GM12878 (cell line): ENCODE measurements around the gene PPP6R2. TPM values are rescaled to one million over a fixed set of nuclear protein-coding genes. Genes with fewer than 3 reads are reported as not detected.

Experiments
- ATAC-seq: fragments of 200-7000 bp; cut with Tn5 transposase; 3 replicates; pipeline ENCODE4 v1.9.1; 2020; ENCODE audit warnings: mild to moderate bottlenecking, moderate library complexity
- BruUV-seq: library from RNA; stranded (reverse); fragments of 400-500 nt; replicated peaks from 2 replicates; lab custom pipeline; 2021; lab: Mats Ljungman, UMichigan
- CTCF ChIA-PET: fragments of 300-600 bp; sonication (Branson Sonifier 250); formaldehyde crosslinking; extraction: SDS; loops from one replicate; lab custom pipeline; 2021; ENCODE audit warnings: inconsistent platforms; lab: Yijun Ruan, JAX
- POLR2A ChIA-PET: fragments of 350-600 bp; formaldehyde crosslinking; extraction: SDS; loops from one replicate; lab custom pipeline; 2021; ENCODE audit warnings: inconsistent platforms; lab: Charles Lee
- RAD21 ChIA-PET: fragments of 300-600 bp; sonication (Branson Sonifier 250); formaldehyde crosslinking; loops from one replicate; lab custom pipeline; 2023; ENCODE audit warnings: antibody characterized with exemption; ENCODE audit not compliant: unreplicated experiment; lab: Charles Lee
- SMC1A ChIA-PET: fragments of 300-600 bp; sonication (Branson Sonifier 250); formaldehyde crosslinking; loops from one replicate; lab custom pipeline; 2023; ENCODE audit not compliant: unreplicated experiment, uncharacterized antibody; lab: Charles Lee
- DNase-seq: peaks from one replicate; pipeline ENCODE4 v3.0.0-alpha.2; 2011; ENCODE audit warnings: low read depth, low spot score
- FAIRE-seq: peaks from 3 replicates; lab custom pipeline; 2011; peaks lifted over from hg19 to GRCh38; lab: Jason Lieb, UNC
- H2AFZ ChIP-seq: 2 replicates; pipeline ENCODE4 v1.6.0; 2011; ENCODE audit warnings: low read depth, low read length, control low read depth; ENCODE audit not compliant: control insufficient read depth
- H3K27ac ChIP-seq: 2 replicates; pipeline ENCODE4 v1.5.1; 2011; ENCODE audit warnings: control low read depth; ENCODE audit not compliant: control insufficient read depth, insufficient read depth
- H3K27me3 ChIP-seq, 2 experiments: replicated peaks in 1 of 2; 2 replicates each; pipeline versions ENCODE4 v1.6.0 to v1.6.1; 2011; ENCODE audit warnings: low read length in 1 of 2; ENCODE audit not compliant: control insufficient read depth in 2 of 2, insufficient read depth in 2 of 2
- H3K36me3 ChIP-seq, 2 experiments: 2 replicates each; pipeline ENCODE4 v1.5.1; 2011; ENCODE audit warnings: low read length in 1 of 2; ENCODE audit not compliant: control insufficient read depth in 2 of 2, insufficient read depth in 2 of 2
- H3K4me1 ChIP-seq: 2 replicates; pipeline ENCODE4 v1.6.1; 2011; ENCODE audit warnings: mild to moderate bottlenecking, low read length, moderate library complexity, mixed read lengths; ENCODE audit not compliant: control insufficient read depth, insufficient read depth
- H3K4me2 ChIP-seq: 2 replicates; pipeline ENCODE4 v1.6.0; 2011; ENCODE audit warnings: control low read depth; ENCODE audit not compliant: control insufficient read depth, insufficient read depth
- H3K4me3 ChIP-seq: fragments of 200-600 bp; sonication (generic); 2 replicates; pipeline ENCODE4 v1.5.1; 2016
- H3K79me2 ChIP-seq: 2 replicates; pipeline ENCODE4 v1.6.0; 2011; ENCODE audit warnings: low read length; ENCODE audit not compliant: control insufficient read depth, insufficient read depth
- H3K9ac ChIP-seq: 2 replicates; pipeline ENCODE4 v1.8.0; 2011; ENCODE audit warnings: low read length, control low read depth, mixed read lengths; ENCODE audit not compliant: control insufficient read depth, insufficient read depth
- H3K9me3 ChIP-seq: replicated peaks from 3 replicates; pipeline ENCODE4 v1.5.1; 2011; ENCODE audit warnings: mild to moderate bottlenecking, low read length; ENCODE audit not compliant: control insufficient read depth, insufficient read depth
- H4K20me1 ChIP-seq: 2 replicates; pipeline ENCODE4 v1.6.0; 2011; ENCODE audit not compliant: control insufficient read depth, insufficient read depth
- EED ChIP-seq: sonication (generic); IDR thresholded peaks from 2 replicates; pipeline ENCODE4 v1.6.1; 2016; ENCODE audit warnings: antibody characterized with exemption, low read depth
- JUND ChIP-seq: IDR thresholded peaks from 2 replicates; pipeline ENCODE4 v1.6.1; 2012; ENCODE audit warnings: low read depth, mild to moderate bottlenecking, low read length, improper control_type of control experiment, moderate library complexity
- POLR2A ChIP-seq: IDR thresholded peaks from 2 replicates; pipeline ENCODE4 v1.6.1; 2011; ENCODE audit warnings: low read depth, mild to moderate bottlenecking, low read length
- POU2F2 ChIP-seq: IDR thresholded peaks from 3 replicates; pipeline ENCODE4 v1.6.1; 2011; ENCODE audit warnings: low read depth, mild to moderate bottlenecking, low read length, borderline replicate concordance
- SPI1 ChIP-seq: IDR thresholded peaks from 2 replicates; pipeline ENCODE4 v1.6.1; 2011; ENCODE audit warnings: low read depth, mild to moderate bottlenecking, low read length, moderate library complexity, borderline replicate concordance; ENCODE audit not compliant: insufficient read depth
- SREBF1 ChIP-seq: IDR thresholded peaks from 2 replicates; pipeline ENCODE4 v1.6.1; 2012; ENCODE audit warnings: mild to moderate bottlenecking, low read length
- YY1 ChIP-seq: IDR thresholded peaks from 2 replicates; pipeline ENCODE4 v1.6.1; 2011; ENCODE audit warnings: low read depth, mild to moderate bottlenecking, low read length
- ZBTB33 ChIP-seq: fragments of 450-650 bp; IDR thresholded peaks from 2 replicates; pipeline ENCODE4 v1.6.1; 2017; ENCODE audit warnings: mild to moderate bottlenecking
- WGBS: methylation state at CpG from one replicate; pipeline ENCODE4 v1.1.6; 2016; ENCODE audit warnings: low lambda C conversion rate; ENCODE audit not compliant: insufficient replicate concordance, insufficient coverage; ENCODE audit errors: missing lambda C conversion rate; 5-methylcytosine and 5-hydroxymethylcytosine counted together
- in situ Hi-C: fragments of 300-500 bp; cut with MboI; formaldehyde crosslinking; loops from 9 replicates; pipeline ENCODE4 v1.14.3; 2018; ENCODE audit warnings: mixed read lengths
- intact Hi-C: fragments of 100-400 bp; cut with micrococcal nuclease; formaldehyde crosslinking; loops from one replicate; pipeline ENCODE4 v1.14.2; 2022; ENCODE audit not compliant: unreplicated experiment
- polyA plus RNA-seq, 11 experiments: library from polyadenylated mRNA; depleted of rRNA in 4 of 11; unstranded in 6 of 11; stranded (reverse) in 5 of 11; fragments of >200 nt; fragmentation: Nextera tagmentation in 4 of 11; fragmentation: Illumina TruSeq in 1 of 11; extraction: Ambion mirVana in 4 of 11; extraction: Trizol in 1 of 11; gene quantifications; 1 replicate in 1 of 11; 2 replicates in 10 of 11; pipeline versions ENCODE4 v1.2.1 to v1.2.3, GENCODE V29; 2011 to 2016; ENCODE audit warnings: inconsistent platforms in 2 of 11, missing spikeins in 2 of 11, low read depth in 1 of 11
- total RNA-seq, 4 experiments: library from RNA; depleted of rRNA in 3 of 4; stranded (reverse); fragments of >200 nt in 3 of 4; fragmentation: Illumina TruSeq in 1 of 4; extraction: Trizol in 1 of 4; gene quantifications; 2 replicates each; pipeline versions ENCODE4 v1.2.1 to v1.2.3, GENCODE V29; 2013 to 2021

The PPP6R2 gene
- total and polyA plus RNA-seq, 10 of the 15 experiments (the other 5 are each of a cell fraction or from before 2014, with no cell fraction given) = 0.29 to 52.6 (median 25.4) TPM

- H3K9me3 ChIP-seq = no peaks in the 10 kb centered on the region
- in situ Hi-C loops = no loop called here
- peaks cover 6% of the 10 kb centered on the region for H3K79me2 ChIP-seq
- ChIA-PET SMC1A (no interaction called here), CTCF (interaction anchor here (1.8 kb wide), 1 partner anchor 43 kb away, joined by 4 read pairs; no protein-coding TSS in a partner anchor), POLR2A (no interaction called here), RAD21 (interaction anchor here (0.9 kb wide), 1 partner anchor 44 kb away, joined by 3 read pairs; no protein-coding TSS in a partner anchor)
- no TSS peak for BruUV-seq
- TF ChIP-seq EED (no peak), POU2F2 (no peak), JUND (no peak)
- FAIRE-seq (no peak), DNase-seq (no peak), ATAC-seq (no peak)
- no peaks in the 10 kb centered on the region for H3K27me3 ChIP-seq
- no peak overlapping the region for H3K9ac ChIP-seq
- WGBS = 25% methylated on average over 21 of the region's 21 CpGs
- no peak overlapping the region for H3K4me2 ChIP-seq
- peaks cover 13% of the 10 kb centered on the region for H3K4me1 ChIP-seq
- no peak overlapping the region for H2AFZ ChIP-seq
- no peak overlapping the region for H3K4me3 ChIP-seq
- intact Hi-C loops = no loop called here
- no peaks in the 10 kb centered on the region for H3K36me3 ChIP-seq
- no peaks in the 10 kb centered on the region for H4K20me1 ChIP-seq
- H3K27ac ChIP-seq = no peak overlapping the region
Measured at GRCh38 chr22:50318698-50319411, 24.3 kb upstream of the PPP6R2 start.

GRCh38 chr22:50319503-50319951 lies 23.6 kb upstream of the PPP6R2 start:
- H3K4me1 ChIP-seq = peaks cover 13% of the 10 kb centered on the region
- POLR2A ChIA-PET = no interaction called here

More at GRCh38 chr22:50319503-50319951, 23.6 kb upstream of the PPP6R2 start:
- H2AFZ ChIP-seq = no peak overlapping the region
- WGBS = 84% methylated on average over 8 of the region's 15 CpGs
- CTCF ChIA-PET = interaction anchor here (1.8 kb wide), 1 partner anchor 44 kb away, joined by 4 read pairs; no protein-coding TSS in a partner anchor
- no peak overlapping the region for H3K9ac ChIP-seq
- RAD21 ChIA-PET = interaction anchor here (0.9 kb wide), 1 partner anchor 44 kb away, joined by 3 read pairs; no protein-coding TSS in a partner anchor
- no peaks in the 10 kb centered on the region for H4K20me1 ChIP-seq
- H3K27me3 ChIP-seq = no peaks in the 10 kb centered on the region
- in situ Hi-C loops = no loop called here
- H3K36me3 ChIP-seq = no peaks in the 10 kb centered on the region
- no peak overlapping the region for H3K4me2 ChIP-seq
- H3K79me2 ChIP-seq = peaks cover 1% of the 10 kb centered on the region; the same call in 1 of the 2 replicates
- TF ChIP-seq YY1 (no peak), POLR2A (no peak), SREBF1 (no peak), SPI1 (no peak), ZBTB33 (no peak)
- TF ChIP-seq, all 136 proteins: peak for 0
- no peak overlapping the region for H3K27ac ChIP-seq
- no peaks in the 10 kb centered on the region for H3K9me3 ChIP-seq
- DNase-seq (no peak), FAIRE-seq (no peak), ATAC-seq (no peak)
- BruUV-seq = no TSS peak
- intact Hi-C loops = no loop called here
- SMC1A ChIA-PET = no interaction called here
- H3K4me3 ChIP-seq = no peak overlapping the region
